PFSK-1 (cell line): Measurements from ENCODE around the gene PIK3R6.

ENCODE experiments used
- POLR2AphosphoS5 ChIP-seq: IDR thresholded peaks from 2 replicates; pipeline ENCODE4 v1.6.1; 2012; ENCODE audit warnings: low read depth, mild to moderate bottlenecking, control low read depth, low read length, moderate library complexity
- TAF1 ChIP-seq: IDR thresholded peaks from 2 replicates; pipeline ENCODE4 v1.6.1; 2012; ENCODE audit warnings: low read length, control low read depth, borderline replicate concordance; ENCODE audit not compliant: insufficient read depth
- TF ChIP-seq, protein P1 (sequence below), 2 experiments: IDR thresholded peaks; 2 replicates each; pipeline versions ENCODE4 v1.6.1 to v1.8.0; 2011 to 2012; ENCODE audit warnings: low read depth in 2 of 2, low read length in 2 of 2, control low read depth in 1 of 2, inconsistent platforms in 1 of 2, mild to moderate bottlenecking in 1 of 2, moderate library complexity in 1 of 2; ENCODE audit not compliant: insufficient read depth in 1 of 2

GRCh38 chr17:8758137-8758596, 109.3 kb downstream of the PIK3R6 start, which contains the start of gene SPDYE4:
- TF ChIP-seq POLR2AphosphoS5 (no peak), TAF1 (no peak)
- TF ChIP-seq, protein P1, sequence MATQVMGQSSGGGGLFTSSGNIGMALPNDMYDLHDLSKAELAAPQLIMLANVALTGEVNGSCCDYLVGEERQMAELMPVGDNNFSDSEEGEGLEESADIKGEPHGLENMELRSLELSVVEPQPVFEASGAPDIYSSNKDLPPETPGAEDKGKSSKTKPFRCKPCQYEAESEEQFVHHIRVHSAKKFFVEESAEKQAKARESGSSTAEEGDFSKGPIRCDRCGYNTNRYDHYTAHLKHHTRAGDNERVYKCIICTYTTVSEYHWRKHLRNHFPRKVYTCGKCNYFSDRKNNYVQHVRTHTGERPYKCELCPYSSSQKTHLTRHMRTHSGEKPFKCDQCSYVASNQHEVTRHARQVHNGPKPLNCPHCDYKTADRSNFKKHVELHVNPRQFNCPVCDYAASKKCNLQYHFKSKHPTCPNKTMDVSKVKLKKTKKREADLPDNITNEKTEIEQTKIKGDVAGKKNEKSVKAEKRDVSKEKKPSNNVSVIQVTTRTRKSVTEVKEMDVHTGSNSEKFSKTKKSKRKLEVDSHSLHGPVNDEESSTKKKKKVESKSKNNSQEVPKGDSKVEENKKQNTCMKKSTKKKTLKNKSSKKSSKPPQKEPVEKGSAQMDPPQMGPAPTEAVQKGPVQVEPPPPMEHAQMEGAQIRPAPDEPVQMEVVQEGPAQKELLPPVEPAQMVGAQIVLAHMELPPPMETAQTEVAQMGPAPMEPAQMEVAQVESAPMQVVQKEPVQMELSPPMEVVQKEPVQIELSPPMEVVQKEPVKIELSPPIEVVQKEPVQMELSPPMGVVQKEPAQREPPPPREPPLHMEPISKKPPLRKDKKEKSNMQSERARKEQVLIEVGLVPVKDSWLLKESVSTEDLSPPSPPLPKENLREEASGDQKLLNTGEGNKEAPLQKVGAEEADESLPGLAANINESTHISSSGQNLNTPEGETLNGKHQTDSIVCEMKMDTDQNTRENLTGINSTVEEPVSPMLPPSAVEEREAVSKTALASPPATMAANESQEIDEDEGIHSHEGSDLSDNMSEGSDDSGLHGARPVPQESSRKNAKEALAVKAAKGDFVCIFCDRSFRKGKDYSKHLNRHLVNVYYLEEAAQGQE (IDR thresholded peaks at IDR 0.05; ENCODE audit: insufficient read depth in 1 of 2, low read depth in 2 of 2, low read length in 2 of 2) = no peak
